HL-60 (cell line): ENCODE measurements around the gene ATF6.
"Not testable (repeated sequence)": the region's sequence is repeated elsewhere in the genome, so short reads cannot be mapped to it uniquely, and the experiment has no call there.

Experiments
- DNase-seq, 2 experiments: peaks; one replicate each; pipeline ENCODE4 v3.0.0-alpha.2; 2010 to 2020; ENCODE audit warnings: low read depth in 1 of 2, low spot score in 1 of 2
- H3K27ac ChIP-seq: fragments of 250-450 bp; sonication (Bioruptor Pico); replicated peaks from 2 replicates; pipeline ENCODE4 v1.5.1; 2020; ENCODE audit warnings: mild to moderate bottlenecking, moderate library complexity
- H3K27me3 ChIP-seq: fragments of 250-450 bp; sonication (Bioruptor Pico); 2 replicates; pipeline ENCODE4 v1.5.1; 2021; ENCODE audit warnings: mild to moderate bottlenecking, moderate library complexity; ENCODE audit not compliant: insufficient read depth, poor library complexity, severe bottlenecking
- H3K4me3 ChIP-seq: replicated peaks from 2 replicates; pipeline ENCODE4 v1.5.1; 2011; ENCODE audit warnings: mild to moderate bottlenecking, control low read depth, low read length; ENCODE audit not compliant: insufficient read depth
- GABPA ChIP-seq: IDR thresholded peaks from 2 replicates; pipeline ENCODE4 v1.6.1; 2012; ENCODE audit warnings: low read depth
- POLR2AphosphoS5 ChIP-seq: IDR thresholded peaks from 2 replicates; pipeline ENCODE4 v1.6.1; 2012; ENCODE audit warnings: low read depth
- SPI1 ChIP-seq: IDR thresholded peaks from 2 replicates; pipeline ENCODE4 v1.6.1; 2012; ENCODE audit warnings: low read depth, mild to moderate bottlenecking, borderline replicate concordance
- TF ChIP-seq, protein P1 (sequence below): IDR thresholded peaks from one replicate; pipeline ENCODE4 v1.5.1; 2011; ENCODE audit warnings: low read length, control low read depth, inconsistent platforms; ENCODE audit not compliant: insufficient read depth
- TF ChIP-seq, protein P2 (sequence below): IDR thresholded peaks from 2 replicates; pipeline ENCODE4 v1.6.1; 2012; ENCODE audit warnings: low read depth; ENCODE audit not compliant: insufficient replicate concordance

ATF6 gene

DNA sequence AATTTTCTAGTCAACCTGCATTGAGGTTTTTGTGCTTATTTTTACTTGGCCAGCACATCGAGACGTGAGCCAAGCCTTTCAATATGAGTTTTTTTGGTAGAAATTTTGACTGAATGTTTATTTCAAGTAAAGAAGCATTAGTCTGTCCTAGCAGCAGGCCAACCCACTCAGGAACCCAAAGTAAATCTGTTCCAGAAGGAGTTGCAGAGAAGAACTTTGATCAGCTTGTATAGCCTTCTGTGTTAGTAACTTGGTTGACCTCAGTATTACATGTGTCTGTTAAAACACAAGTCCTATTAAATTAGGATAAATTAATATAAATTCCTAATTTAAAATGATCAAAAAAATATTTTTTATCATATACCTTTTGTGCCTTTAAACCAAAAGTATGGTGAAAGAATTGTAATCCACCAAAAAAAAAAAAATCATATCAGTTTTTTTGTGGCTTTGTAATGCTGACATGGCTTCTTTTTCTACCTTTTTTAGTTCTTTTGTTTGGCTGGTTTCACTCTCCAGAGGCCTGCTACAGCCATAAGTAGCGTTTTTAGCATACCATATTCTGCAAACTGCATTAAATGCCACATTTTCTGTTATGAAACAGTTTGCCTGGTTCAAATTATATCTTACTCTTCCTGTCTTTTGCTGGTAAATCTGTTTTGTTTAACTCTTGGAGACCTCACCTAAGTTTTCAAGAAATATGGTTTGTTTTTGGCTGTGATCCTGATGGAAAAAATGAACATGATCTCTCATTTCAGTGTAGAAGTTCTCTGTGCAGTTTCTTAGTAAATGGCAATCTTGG lies 39.5 kb downstream of the ATF6 start:
- Histone ChIP-seq H3K4me3 (no peak overlapping the region), H3K27me3 (no peaks in the 10 kb centered on the region), H3K27ac (no peak overlapping the region)
- TF ChIP-seq, protein P1, sequence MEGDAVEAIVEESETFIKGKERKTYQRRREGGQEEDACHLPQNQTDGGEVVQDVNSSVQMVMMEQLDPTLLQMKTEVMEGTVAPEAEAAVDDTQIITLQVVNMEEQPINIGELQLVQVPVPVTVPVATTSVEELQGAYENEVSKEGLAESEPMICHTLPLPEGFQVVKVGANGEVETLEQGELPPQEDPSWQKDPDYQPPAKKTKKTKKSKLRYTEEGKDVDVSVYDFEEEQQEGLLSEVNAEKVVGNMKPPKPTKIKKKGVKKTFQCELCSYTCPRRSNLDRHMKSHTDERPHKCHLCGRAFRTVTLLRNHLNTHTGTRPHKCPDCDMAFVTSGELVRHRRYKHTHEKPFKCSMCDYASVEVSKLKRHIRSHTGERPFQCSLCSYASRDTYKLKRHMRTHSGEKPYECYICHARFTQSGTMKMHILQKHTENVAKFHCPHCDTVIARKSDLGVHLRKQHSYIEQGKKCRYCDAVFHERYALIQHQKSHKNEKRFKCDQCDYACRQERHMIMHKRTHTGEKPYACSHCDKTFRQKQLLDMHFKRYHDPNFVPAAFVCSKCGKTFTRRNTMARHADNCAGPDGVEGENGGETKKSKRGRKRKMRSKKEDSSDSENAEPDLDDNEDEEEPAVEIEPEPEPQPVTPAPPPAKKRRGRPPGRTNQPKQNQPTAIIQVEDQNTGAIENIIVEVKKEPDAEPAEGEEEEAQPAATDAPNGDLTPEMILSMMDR: no peak
- TF ChIP-seq SPI1 (no peak), POLR2AphosphoS5 (no peak), GABPA (no peak)
- TF ChIP-seq, protein P2, sequence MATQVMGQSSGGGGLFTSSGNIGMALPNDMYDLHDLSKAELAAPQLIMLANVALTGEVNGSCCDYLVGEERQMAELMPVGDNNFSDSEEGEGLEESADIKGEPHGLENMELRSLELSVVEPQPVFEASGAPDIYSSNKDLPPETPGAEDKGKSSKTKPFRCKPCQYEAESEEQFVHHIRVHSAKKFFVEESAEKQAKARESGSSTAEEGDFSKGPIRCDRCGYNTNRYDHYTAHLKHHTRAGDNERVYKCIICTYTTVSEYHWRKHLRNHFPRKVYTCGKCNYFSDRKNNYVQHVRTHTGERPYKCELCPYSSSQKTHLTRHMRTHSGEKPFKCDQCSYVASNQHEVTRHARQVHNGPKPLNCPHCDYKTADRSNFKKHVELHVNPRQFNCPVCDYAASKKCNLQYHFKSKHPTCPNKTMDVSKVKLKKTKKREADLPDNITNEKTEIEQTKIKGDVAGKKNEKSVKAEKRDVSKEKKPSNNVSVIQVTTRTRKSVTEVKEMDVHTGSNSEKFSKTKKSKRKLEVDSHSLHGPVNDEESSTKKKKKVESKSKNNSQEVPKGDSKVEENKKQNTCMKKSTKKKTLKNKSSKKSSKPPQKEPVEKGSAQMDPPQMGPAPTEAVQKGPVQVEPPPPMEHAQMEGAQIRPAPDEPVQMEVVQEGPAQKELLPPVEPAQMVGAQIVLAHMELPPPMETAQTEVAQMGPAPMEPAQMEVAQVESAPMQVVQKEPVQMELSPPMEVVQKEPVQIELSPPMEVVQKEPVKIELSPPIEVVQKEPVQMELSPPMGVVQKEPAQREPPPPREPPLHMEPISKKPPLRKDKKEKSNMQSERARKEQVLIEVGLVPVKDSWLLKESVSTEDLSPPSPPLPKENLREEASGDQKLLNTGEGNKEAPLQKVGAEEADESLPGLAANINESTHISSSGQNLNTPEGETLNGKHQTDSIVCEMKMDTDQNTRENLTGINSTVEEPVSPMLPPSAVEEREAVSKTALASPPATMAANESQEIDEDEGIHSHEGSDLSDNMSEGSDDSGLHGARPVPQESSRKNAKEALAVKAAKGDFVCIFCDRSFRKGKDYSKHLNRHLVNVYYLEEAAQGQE: no peak
- DNase-seq: no peak

DNA sequence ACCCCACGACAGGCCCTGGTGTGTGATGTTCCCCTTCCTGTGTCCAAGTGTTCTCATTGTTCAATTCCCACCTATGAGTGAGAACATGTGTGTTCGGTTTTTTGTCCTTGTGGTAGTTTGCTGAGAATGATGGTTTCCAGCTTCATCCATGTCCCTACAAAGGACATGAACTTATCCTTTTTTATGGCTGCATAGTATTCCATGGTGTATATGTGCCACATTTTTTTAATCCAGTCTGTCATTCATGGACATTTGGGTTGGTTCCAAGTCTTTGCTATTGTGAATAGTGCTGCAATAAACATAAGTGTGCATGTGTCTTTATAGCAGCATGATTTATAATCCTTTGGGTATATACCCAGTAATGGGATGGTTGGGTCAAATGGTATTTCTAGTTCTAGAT lies 43.1 kb downstream of the ATF6 start:
- DNase-seq, H3K27ac ChIP-seq, H3K27me3 ChIP-seq, H3K4me3 ChIP-seq: not testable (repeated sequence)

DNA sequence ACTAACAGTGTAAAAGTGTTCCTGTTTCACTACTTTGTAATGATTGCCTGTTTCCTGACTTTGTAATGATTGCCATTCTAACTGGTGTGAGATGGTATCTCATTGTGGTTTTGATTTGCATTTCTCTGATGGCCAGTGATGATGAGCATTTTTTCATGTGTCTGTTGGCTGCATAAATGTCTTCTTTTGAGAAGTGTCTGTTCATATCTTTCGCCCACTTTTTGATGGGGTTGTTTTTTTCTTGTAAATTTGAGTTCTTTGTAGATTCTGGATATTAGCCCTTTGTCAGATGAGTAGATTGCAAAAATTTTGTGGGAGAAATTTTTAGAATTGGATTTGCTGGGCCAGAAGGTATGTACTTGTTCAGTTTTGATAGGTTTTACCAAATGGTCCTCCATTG lies 43.5 kb downstream of the ATF6 start:
- H3K4me3 ChIP-seq, H3K27ac ChIP-seq, DNase-seq, H3K27me3 ChIP-seq: not testable (repeated sequence)

DNA sequence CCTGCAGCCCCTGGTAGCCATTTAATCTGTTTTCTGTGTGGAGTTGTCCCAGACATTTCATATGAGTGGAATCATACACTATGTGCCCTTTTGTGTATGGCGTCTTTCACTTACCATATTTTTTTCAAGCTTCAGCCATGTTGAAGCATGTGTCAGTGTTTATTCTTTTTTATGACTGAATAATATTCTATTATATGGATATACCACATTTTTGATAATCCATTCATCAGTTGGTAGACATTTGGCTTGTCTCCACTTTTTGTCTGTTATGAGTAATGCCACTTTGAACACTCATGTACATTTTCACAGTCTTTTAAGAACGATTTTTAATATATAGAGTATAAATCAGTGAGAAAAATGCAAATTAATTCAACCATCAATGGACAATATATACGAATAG lies 44.7 kb downstream of the ATF6 start:
- Histone ChIP-seq H3K27me3 (no peaks in the 10 kb centered on the region), H3K27ac (no peak overlapping the region), H3K4me3 (no peak overlapping the region)
- no peak for TF ChIP-seq SPI1
- TF ChIP-seq, protein P1: no peak
- no peak for TF ChIP-seq POLR2AphosphoS5
- no peak for TF ChIP-seq GABPA
- TF ChIP-seq, protein P2: no peak
- DNase-seq: no peak

DNA sequence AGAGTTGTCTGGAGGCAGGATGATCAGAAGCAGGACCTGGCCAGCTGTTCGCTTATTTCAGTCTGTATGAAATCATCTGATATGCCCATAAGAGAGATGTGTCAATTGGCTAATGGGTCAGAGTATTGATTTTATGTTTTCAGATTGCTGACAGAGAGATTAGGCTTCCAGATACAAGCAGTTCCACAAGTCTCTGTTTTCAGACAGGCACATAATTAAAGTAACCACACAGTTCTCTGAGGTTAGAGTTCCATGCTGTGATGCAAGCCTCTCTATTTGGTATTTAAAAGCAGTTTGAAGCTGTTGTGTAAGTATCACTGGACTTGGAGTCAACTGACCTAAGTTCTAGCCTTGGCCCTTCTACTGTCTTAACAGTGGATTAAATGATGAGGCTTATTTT lies 50.1 kb downstream of the ATF6 start:
- H3K27ac ChIP-seq: no peak overlapping the region
- no peak overlapping the region for H3K4me3 ChIP-seq
- no peaks in the 10 kb centered on the region for H3K27me3 ChIP-seq
- peak in 1 of 2 experiments; percentile 3 for DNase-seq
- TF ChIP-seq POLR2AphosphoS5 (no peak), GABPA (no peak), SPI1 (no peak)
